HL-60/S4 (cell line): ENCODE measurements around the gene UBP1.
"Not testable (repeated sequence)": the region's sequence is repeated elsewhere in the genome, so short reads cannot be mapped to it uniquely, and the experiment has no call there.

Experiments used
- in situ Hi-C: fragments of 300-500 bp; cut with MboI; formaldehyde crosslinking; loops from 2 replicates; pipeline ENCODE4 v1.14.3; 2022; ENCODE audit warnings: low sequenced_read_pairs

The UBP1 gene

DNA sequence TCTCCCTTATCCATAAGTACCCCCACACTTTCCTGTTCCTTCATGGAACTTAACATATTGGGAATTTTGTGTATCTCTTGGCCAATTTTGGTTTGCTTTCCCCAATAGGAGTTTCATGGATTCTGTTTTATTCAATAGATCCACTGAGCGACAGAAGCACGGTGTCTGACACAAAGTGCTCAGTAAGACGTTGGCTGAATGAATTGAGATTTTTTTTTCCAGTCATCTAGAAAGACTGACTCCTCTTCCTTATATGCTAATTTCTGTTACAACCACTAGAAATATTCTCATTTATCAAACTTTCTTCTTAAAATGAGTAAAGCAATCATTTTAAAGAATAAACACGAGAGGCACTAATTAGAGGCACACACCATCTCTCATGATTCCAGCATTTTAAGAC lies 48.1 kb downstream of the UBP1 start:
- in situ Hi-C loops = no loop called here

DNA sequence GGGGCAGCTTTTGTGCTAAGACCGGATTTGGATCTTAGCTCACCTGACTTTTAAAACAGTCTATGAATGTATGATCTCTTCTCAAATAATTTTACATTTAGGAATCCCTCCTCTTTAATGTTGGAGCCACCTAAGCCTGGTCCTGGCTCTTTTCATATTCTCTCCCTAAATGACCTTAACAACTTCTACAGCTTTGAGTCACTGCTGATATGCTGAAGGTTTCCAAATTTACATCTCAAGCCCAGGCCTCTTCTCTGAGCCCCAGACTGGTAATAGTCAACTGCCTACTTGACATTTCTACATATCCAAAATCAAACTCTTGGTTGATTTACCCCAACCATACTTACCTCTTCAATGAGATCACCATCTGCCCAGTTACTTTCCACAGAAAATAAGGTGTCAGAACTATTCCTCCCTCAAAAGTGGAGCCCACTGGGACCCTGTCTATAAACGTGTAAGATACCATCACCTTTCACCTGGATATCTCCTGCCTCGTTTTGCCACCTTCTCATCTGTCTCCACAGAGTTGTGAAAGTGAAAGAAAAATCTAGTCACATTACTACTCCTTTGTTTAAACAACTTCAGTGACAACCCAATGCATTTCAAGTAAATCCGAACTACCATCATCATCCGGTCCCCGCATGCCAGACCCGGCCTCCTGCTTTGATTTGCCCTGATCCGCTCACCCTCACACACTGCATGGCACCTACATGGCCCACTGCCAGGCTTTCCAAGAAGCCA lies 48.8 kb downstream of the UBP1 start:
- in situ Hi-C loops = no loop called here

DNA sequence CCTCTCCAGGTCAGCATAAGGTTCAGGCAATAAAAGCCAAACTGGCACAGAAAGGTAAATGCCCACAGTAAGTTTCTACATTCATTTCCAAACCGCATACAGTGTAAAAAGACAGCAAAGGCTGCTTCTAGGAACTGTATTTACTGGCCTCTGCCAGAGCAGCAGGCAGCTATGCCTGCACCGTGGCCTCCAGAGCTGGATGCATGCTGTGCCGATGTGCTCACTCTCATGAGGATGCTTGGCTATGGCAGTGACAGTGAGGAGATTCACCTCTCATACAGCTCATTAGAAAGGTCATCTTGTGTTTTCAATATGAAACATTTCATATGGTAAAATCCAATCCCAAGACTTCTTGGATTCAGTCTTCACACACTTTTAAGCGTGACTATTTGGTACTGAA lies 50.3 kb downstream of the UBP1 start:
- in situ Hi-C loops = no loop called here

DNA sequence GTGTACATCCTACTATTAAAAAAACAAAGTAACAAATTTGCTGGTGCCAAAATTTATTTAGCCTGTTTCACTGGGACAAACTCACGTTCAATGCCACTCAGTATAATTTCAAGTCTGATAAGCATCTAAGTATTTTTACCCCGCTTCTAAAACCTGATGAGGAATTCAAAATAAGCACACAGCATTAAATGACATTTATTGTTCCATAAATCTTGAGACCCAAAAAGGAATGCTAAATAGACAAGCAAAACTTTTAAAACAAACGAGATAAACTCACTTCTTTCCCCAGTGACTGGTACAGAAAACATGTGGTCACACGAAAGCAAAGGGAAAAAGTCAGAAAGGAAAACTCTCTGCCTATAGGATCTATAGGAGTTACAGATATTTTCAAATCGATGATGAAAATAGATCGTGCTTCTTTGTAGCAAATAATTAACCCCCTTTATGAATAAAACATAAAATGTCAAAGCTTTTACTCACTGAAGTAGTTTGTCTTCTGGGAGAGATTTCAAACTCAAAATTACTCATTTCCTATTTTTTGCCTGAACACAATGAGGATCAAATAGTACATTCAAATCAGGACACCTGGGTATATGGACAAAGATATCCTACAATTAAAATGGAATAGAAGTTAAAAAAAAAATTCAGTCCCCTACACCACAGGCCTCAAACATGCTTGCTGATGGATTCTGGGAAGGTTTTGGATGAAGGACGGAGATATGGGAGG lies 51.7 kb downstream of the UBP1 start:
- in situ Hi-C loops = no loop called here

DNA sequence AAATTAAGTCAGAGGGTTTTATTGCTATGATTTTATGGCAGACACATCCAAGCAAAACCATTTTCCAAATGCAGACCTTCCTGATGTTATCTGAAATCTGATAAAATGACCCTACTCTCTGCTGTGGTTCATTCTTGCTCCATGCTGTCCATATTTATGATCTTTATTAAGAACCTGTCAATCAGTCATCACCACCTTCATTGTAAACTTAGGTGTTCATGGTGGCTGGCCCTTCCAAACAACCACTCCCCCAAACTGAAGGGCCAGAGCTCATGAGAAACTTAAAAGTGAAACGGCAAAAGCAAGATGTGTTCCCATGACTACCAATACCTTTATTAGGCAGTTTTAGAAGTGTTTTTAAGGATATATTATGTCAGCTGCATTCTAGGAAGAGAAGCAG lies 53.6 kb downstream of the UBP1 start:
- in situ Hi-C loops = no loop called here

DNA sequence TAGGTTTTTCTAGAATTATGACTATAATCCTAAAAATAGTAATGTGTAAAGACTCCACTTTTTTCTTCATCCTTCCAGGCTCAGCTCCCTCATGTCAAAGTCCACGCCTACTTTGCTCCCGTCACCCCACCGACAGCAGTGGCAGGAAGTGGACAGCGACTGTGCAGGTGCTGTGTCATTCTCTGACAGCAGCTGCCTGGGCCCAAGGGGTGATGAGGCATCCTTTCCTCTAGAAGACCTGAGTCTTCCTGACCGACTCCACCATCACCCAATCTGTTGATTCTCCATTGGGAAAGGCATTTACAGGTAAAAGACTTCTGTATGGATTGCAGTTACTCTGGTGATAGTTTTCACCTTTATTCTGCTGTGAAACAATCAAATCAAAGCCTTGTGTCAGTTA lies 54.8 kb downstream of the UBP1 start:
- in situ Hi-C loops = no loop called here

DNA sequence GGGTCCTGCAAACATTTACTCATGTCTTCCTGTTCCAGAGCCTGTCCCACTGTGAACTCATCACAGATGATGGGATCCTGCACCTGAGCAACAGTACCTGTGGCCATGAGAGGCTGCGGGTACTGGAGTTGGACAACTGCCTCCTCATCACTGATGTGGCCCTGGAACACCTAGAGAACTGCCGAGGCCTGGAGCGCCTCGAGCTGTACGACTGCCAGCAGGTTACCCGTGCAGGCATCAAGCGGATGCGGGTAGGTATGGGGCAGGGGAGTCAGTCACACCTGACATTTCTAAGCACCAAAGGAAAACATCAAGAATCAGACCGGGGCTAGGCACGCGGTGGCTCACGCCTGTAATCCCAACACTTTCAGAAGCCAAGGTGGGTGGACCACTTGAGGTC lies 56.3 kb downstream of the UBP1 start:
- in situ Hi-C loops = no loop called here

DNA sequence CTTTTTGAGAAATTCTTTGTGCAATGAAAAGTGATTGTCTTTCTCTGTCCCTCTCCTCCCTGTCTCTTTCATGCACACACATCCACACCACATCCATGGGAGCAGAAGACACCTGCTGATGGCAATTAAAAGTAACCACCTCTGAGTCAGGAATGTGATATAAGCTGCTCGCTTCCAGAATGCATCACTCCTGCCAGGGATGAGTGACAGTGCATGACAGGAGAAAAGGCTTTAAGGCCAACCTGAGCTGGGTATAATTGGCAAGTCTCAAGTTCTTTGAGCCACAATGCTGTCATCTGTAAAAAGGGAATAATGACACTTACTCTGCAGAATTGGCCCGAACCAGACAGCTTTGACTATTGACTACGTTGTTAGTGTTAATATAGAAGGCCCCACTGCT lies 59.6 kb downstream of the UBP1 start:
- in situ Hi-C loops = no loop called here

DNA sequence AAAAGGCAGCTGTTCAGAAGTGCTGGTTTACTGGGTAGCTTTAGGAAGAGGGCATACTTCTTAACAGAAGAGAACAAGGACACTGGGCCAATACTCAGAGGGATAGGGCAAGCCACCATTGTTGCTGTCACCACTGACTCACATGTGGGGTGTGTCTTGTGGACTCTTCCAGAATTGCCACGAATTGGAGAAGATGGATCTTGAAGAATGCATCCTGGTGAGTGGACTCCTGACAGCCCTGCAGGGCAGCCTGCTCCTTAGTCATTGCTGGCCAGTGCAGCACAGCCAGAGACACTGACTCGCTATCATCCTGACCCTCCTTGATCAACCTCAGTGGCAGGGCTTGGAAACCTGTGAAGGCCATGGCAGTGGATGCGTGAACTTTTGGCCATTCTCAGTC lies 62.3 kb downstream of the UBP1 start:
- in situ Hi-C loops = no loop called here

DNA sequence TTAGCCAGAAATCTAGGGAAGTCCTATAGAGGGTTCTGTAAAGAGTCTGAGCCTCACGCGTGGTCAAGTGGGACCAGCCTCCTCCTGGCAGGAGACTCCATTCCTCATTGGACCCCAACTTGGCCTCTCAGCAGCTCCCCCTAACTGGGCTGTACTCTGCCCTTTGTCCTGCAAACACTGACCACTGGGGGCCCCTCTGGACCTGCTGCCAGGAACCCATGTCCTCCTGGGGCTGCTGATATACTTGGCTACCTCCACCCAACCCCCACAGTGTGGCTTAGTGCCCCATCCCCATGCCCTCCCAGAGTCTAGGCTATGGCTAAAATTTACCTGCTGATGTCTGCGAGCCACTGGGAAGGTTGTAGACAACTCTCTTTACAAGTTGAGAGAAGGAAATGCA lies 62.7 kb downstream of the UBP1 start:
- in situ Hi-C loops = no loop called here

DNA sequence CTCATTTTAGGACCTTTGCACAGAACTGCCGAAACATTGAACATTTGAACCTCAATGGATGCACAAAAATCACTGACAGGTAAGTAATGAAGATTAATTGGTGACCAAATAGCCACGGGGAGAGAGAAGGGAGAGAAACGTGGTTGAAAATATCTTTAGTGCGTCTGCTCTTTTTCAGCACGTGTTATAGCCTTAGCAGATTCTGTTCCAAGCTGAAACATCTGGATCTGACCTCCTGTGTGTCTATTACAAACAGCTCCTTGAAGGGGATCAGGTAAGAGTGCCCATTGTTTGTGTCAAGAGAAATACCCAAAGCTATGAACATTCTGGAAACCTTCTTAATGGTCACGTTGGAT lies 67.1 kb downstream of the UBP1 start:
- in situ Hi-C loops = no loop called here

DNA sequence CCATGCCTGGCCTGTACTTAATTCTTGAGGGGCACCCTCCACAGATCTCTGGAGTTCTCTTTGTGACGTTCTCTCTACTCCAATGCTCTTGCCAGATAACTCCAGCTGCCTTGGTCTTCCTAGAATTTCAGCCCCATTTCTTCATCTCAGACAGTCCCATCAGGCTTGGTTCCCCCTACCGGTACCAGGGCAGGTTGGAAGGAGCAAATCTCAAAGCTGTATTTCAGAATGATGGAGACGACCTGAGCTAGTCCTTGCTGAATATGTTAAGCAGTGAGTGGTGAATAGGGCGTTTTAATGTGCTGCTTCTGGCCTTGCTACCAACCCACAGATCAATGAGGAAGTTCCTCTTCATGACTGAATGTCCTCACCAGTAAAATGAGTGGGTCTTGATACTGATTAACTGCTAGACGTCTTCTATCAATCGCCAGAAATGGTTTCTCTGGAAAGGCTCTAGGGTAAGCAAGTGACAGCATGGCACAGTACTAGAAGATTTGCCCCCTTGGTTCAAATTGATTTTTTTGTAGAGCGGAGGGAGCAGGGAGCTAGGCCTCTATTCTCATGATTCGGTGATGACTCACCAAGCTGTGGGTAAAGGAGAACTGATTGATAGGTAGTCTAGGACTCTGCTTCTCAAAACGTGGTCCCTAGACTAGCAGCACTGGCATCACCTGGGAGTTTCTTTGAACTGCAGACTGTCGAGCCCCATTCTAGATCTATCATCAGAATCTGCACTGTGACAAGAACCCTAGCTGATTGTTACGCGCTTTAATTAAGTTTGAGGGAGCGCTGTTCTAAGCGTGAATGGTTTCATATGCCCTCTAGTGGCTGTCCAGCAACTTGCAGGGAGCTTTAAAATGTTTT lies 67.8 kb downstream of the UBP1 start:
- in situ Hi-C loops = no loop called here

DNA sequence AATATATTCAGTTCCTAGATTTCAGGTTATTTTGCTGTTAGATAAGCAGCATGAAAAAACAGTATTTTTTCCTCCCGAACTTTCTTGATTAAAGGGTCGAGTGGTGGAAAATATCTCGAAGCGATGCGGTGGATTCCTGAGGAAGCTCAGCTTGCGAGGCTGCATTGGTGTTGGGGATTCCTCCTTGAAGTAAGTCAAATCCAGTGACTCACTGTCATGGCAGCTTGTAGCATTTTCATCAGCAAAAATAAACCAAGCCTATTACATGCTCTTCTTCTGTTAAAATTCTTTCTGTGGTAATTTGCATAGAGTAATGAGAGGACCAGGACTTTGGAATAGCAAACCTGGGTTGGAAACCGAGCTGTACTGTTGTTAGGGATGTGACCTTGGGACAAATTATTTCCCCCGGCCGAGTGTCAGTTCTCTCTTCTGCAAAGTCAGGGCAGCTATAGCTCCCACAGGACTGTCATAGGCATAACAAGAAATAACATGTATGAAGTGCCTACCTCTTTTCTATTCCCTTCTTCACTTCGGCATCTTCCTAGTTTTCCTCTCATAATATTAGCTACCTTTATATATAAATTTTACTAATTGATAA lies 75.6 kb downstream of the UBP1 start:
- in situ Hi-C loops = no loop called here

DNA sequence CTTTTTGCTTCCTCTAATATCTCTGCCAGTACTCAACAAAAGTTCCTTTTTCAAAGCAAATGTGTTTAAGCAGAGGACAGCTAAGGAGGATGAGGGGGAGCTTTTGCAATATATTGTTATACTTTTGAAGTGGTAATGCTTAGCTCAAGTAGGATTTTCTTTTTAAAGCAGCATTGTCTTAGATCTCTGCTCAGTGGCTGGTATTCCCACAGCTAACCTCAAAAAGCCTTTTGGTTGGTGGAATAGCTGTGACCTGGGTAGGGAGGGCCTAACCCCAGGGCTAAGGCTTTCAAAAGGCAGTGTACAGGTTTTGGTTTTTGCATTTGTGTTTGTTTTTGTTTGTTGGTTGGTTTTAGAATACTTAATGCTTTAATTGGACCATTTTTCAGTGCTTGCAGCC lies 76.1 kb downstream of the UBP1 start:
- in situ Hi-C loops = no loop called here

DNA sequence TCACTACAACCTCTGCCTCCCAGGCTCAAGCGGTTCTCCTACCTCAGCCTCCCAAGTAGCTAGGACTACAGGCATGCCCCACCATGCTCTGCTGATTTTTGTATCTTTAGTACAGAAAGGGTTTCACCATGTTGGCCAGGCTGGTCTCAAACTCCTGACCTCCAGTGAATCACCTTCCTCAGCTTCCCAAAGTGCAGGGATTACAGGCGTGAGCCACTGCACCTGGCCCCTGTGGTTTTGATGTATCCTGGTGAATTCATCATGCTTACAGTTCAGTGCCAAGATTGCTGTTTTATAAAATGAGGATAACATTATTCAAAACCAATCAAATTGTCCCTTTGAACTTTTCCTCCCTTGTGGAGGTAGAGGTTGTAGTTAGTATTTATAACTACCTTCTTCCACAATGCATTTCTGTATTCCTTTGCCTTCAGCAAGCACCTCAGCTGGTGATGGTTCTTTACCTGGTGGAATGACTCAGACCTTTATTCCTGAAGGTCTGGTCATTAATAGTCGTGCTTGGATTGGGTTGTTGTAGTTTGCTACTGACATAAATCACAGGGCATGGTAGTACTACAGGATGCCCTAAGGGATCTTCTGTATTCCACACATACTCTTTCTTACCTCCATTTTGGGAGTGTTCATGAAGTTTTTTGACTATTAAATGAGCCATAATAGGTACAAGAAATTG lies 76.9 kb downstream of the UBP1 start:
- in situ Hi-C loops = no loop called here

DNA sequence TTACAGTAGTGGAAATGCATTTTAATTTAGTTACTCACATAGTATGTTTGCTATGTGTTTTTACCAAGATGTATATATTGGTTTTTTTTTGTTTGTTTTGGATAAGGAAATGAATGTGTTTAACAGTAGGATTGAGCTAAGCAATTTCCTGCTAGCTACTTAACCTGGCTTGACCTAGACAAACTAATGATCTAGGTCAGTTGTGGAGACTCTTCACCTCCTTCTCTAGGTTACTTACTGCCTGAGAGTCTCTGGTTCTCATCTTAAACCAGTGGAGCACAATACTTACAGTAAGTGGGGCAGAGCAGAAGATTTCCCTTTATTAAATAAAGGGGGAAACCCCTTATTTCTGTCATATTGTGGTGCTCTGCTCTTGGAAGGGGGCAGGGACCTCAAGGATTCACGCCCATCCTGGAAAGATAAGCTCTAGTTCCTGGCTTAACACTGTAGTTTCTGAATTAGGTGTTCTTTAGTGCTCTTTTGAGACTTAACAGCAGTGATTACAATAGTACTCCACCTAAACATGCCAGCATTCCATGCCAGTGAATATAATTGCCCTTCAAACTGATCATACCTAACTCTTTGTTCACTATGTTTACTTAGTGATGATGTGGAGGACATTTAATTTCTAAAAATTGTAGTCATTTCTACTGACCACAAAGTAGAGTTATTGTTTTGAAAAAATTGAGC lies 79.9 kb downstream of the UBP1 start:
- in situ Hi-C loops = no loop called here

DNA sequence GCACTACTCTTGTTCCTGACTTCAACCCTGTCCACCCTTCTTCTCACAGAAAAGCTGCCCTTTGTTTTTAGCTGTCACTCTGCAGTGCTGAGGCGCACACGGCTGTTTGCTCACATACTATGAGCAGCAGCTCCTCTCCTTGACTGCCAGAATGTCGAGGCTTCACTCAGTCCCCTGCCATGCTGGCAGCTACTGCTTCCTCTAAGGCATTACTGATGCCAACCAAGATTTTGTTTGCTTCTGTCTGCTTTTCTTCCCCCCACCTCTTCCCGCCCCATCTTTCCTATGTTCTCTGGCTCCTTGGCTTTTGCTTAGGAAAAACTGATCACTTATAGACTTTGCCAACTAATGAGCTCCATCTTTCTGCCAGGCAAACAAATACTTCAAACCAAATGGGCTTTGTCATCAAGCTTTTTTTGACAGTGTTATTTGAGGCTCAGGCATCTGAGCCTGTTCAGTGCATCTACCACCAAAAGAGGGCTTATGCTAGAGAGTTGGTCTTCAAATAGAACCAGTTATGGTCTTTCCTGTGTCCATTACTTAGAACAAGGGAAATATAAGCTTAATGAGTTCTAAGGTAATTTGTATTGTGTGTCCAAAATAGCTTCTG lies 81.9 kb downstream of the UBP1 start:
- in situ Hi-C loops = no loop called here

DNA sequence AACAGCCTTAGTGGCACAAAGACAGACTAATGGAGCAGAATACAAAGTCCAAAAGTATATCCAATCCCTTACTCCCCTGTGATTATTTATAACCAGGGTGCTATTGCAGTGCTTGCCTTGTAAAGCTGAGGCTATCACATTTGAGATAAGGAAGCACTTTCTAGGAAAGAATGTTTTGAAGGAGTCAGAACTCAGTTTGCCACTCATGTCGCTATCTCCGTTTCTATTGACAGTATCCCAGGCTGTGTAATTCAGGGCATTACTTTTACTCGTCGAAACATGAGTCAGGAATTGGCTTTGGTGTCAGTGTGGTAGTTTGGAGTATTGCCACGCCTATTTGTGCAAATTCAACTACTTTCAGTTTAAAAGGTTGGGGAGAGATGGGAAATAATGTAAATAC lies 84.6 kb downstream of the UBP1 start:
- in situ Hi-C loops = no loop called here

DNA sequence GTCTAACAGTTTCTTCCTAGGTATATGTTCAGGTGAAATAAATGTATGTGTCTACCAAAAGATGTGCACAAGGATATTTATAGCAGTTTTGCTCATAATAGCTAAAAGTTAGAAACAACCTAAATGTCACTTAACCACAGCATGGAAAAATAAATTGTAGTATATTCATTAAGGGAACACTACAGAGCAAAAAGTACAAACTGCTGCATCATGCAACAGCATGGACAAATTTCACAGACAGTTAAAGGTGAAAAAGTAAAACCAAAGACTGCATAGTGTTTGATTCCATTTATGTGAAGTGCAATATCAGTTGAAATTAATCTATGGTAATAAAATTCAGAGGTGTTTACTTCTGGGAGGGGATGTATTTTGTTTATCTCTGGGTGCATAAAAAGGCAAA lies 100.4 kb downstream of the UBP1 start:
- in situ Hi-C loops = no loop called here

DNA sequence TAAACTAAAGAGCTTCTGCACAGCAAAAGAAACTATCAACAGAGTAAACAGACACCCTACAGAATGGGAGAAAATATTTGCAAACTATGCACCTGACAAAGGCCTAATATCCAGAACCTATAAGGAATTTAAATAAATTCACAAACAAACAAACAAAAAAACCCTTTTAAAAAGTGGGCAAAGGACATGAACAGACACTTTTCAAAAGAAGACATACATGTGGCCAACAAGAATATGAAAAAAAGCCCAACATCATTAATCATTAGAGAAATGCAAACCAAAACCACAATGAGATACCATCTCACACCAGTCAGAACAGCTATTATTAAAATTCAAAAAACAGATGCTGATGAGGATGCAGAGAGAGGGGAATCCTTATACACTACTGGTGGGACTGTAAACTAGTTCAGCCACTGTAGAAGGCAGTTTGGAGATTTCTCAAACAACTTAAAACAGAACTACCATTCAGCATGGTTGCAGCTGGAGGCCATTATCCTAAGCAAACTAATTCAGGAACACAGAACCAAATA lies 101.2 kb downstream of the UBP1 start:
- in situ Hi-C loops = not testable (repeated sequence)
